WTC11 (cell line): Measurements from ENCODE around the gene NEMP1. TPM values are rescaled to one million over a fixed set of nuclear protein-coding genes. Genes with fewer than 3 reads are reported as not detected.

ENCODE experiments used
- ATF3 ChIP-seq: sonication (generic); formaldehyde crosslinking; conservative IDR thresholded peaks from 2 replicates; pipeline ENCODE4 v1.8.1; 2022; ENCODE audit warnings: mild to moderate bottlenecking, missing genetic modification reagents
- ATF6 ChIP-seq: sonication (generic); formaldehyde crosslinking; IDR thresholded peaks from 2 replicates; pipeline ENCODE4 v1.8.1; 2023; ENCODE audit warnings: mild to moderate bottlenecking, missing genetic modification reagents
- E2F5 ChIP-seq: sonication (generic); formaldehyde crosslinking; IDR thresholded peaks from 2 replicates; pipeline ENCODE4 v1.8.1; 2022; ENCODE audit warnings: mild to moderate bottlenecking, moderate library complexity, missing genetic modification reagents
- EMX1 ChIP-seq: fragments of 250-450 bp; sonication (Bioruptor Pico); IDR thresholded peaks from 2 replicates; pipeline ENCODE4 v1.8.0; 2021; ENCODE audit warnings: mild to moderate bottlenecking
- ESRRA ChIP-seq: sonication (generic); formaldehyde crosslinking; IDR thresholded peaks from 2 replicates; pipeline ENCODE4 v1.8.1; 2022; ENCODE audit warnings: mild to moderate bottlenecking, missing genetic modification reagents, borderline replicate concordance
- IRF1 ChIP-seq: sonication (generic); formaldehyde crosslinking; IDR thresholded peaks from 2 replicates; pipeline ENCODE4 v1.8.0; 2023; ENCODE audit warnings: missing genetic modification reagents
- MAX ChIP-seq: sonication (generic); formaldehyde crosslinking; IDR thresholded peaks from 2 replicates; pipeline ENCODE4 v1.8.0; 2022; ENCODE audit warnings: mild to moderate bottlenecking, missing genetic modification reagents
- NFE2L1 ChIP-seq: sonication (generic); formaldehyde crosslinking; IDR thresholded peaks from 2 replicates; pipeline ENCODE4 v1.8.1; 2023; ENCODE audit warnings: missing genetic modification reagents
- NFYB ChIP-seq: sonication (generic); formaldehyde crosslinking; conservative IDR thresholded peaks from 2 replicates; pipeline ENCODE4 v1.8.0; 2022; ENCODE audit warnings: low read depth, missing genetic modification reagents
- USF2 ChIP-seq: sonication (generic); formaldehyde crosslinking; IDR thresholded peaks from 2 replicates; pipeline ENCODE4 v1.8.1; 2023; ENCODE audit warnings: mild to moderate bottlenecking, missing genetic modification reagents, moderate library complexity
- ZMAT4 ChIP-seq: fragments of 250-450 bp; sonication (Bioruptor Pico); IDR thresholded peaks from 2 replicates; pipeline ENCODE4 v1.9.0; 2021; ENCODE audit warnings: mild to moderate bottlenecking
- ZNF219 ChIP-seq: sonication (generic); formaldehyde crosslinking; IDR thresholded peaks from 2 replicates; pipeline ENCODE4 v1.8.0; 2023; ENCODE audit warnings: missing genetic modification reagents, mild to moderate bottlenecking, borderline replicate concordance
- ZNF423 ChIP-seq: fragments of 250-450 bp; sonication (Bioruptor Pico); IDR thresholded peaks from 2 replicates; pipeline ENCODE4 v2.1.2; 2022; ENCODE audit warnings: mild to moderate bottlenecking, moderate library complexity
- ZNF532 ChIP-seq: fragments of 250-450 bp; sonication (Bioruptor Pico); IDR thresholded peaks from 2 replicates; pipeline ENCODE4 v1.9.0; 2021; ENCODE audit warnings: mild to moderate bottlenecking, borderline replicate concordance
- total RNA-seq: library from RNA; stranded (reverse); gene quantifications from 3 replicates; pipeline ENCODE4 v1.2.3, GENCODE V29; 2021
- TF ChIP-seq, protein P1 (sequence below): sonication (generic); formaldehyde crosslinking; IDR thresholded peaks from 2 replicates; pipeline ENCODE4 v1.8.0; 2022; ENCODE audit warnings: mild to moderate bottlenecking, missing genetic modification reagents
- TF ChIP-seq, protein P2 (sequence below): fragments of 250-450 bp; sonication (Bioruptor Pico); IDR thresholded peaks from 2 replicates; pipeline ENCODE4 v1.8.0; 2021; ENCODE audit warnings: mild to moderate bottlenecking
- TF ChIP-seq, protein P3 (sequence below): sonication (generic); formaldehyde crosslinking; IDR thresholded peaks from 2 replicates; pipeline ENCODE4 v1.8.1; 2023; ENCODE audit warnings: mild to moderate bottlenecking, moderate library complexity, missing genetic modification reagents
- TF ChIP-seq, protein P4 (sequence below): fragments of 250-450 bp; sonication (Bioruptor Pico); IDR thresholded peaks from 2 replicates; pipeline ENCODE4 v2.1.2; 2022; ENCODE audit warnings: mild to moderate bottlenecking, moderate library complexity

The NEMP1 gene
- total RNA-seq, 1 experiment from 2014 or later = 41.9 TPM

DNA sequence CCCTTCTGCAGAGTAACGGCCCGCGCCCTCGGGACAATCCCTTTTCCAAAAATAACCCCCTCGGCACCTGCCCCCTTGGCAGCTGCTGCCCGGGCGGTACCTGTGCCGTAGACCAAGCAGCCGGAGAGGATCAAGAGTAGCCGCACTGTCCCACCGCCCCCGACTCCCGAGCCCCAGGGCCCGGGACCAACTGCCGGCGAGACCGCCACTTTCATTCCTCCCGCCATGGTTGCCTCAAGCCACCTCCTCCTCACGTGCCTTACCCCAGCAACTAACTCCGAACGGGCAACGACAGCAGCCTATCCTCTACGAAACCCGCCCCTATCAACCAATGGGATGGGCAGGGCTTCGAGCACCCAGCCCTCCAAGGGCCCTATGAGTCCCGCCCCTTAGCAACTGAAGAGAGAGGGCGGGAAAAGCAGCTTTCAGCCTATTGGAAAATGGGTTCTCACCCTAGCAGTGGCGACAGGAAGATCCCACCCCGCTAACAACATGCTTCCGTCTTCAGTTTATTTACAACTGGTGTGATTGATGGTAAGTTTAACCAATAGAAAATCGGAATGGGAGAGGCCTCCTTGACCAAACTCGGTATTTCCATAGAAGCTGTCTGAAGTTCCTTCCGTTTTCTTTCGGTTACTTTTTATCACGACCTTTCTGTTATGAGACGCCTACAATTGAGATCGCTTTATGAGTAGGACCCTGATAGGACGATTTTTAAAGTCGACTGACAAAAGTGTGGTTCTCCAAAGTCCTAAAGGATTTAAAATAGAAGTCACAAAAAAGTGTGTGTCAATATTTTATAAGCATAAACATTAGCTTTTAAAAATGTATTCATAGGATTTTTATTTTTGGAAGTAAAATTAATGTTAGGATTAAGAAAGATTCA is at the start of gene NEMP1 (continued):
- peak; percentile 91 for TF ChIP-seq USF2 (CRISPR knock-in tag)
- no peak for TF ChIP-seq ATF3 (CRISPR knock-in tag)
- TF ChIP-seq, protein P1, sequence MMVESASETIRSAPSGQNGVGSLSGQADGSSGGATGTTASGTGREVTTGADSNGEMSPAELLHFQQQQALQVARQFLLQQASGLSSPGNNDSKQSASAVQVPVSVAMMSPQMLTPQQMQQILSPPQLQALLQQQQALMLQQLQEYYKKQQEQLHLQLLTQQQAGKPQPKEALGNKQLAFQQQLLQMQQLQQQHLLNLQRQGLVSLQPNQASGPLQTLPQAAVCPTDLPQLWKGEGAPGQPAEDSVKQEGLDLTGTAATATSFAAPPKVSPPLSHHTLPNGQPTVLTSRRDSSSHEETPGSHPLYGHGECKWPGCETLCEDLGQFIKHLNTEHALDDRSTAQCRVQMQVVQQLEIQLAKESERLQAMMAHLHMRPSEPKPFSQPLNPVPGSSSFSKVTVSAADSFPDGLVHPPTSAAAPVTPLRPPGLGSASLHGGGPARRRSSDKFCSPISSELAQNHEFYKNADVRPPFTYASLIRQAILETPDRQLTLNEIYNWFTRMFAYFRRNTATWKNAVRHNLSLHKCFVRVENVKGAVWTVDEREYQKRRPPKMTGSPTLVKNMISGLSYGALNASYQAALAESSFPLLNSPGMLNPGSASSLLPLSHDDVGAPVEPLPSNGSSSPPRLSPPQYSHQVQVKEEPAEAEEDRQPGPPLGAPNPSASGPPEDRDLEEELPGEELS (CRISPR knock-in tag) = 0 out of 2 replicates have a peak, but pooled peaks have one; percentile 40
- TF ChIP-seq, protein P2, sequence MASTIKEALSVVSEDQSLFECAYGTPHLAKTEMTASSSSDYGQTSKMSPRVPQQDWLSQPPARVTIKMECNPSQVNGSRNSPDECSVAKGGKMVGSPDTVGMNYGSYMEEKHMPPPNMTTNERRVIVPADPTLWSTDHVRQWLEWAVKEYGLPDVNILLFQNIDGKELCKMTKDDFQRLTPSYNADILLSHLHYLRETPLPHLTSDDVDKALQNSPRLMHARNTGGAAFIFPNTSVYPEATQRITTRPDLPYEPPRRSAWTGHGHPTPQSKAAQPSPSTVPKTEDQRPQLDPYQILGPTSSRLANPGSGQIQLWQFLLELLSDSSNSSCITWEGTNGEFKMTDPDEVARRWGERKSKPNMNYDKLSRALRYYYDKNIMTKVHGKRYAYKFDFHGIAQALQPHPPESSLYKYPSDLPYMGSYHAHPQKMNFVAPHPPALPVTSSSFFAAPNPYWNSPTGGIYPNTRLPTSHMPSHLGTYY (CRISPR knock-in tag) = no peak
- peak; percentile 98 for TF ChIP-seq E2F5 (CRISPR knock-in tag)
- no peak for TF ChIP-seq ESRRA (CRISPR knock-in tag)
- TF ChIP-seq ZNF219 = no peak
- peak; percentile 94 for TF ChIP-seq NFYB
- TF ChIP-seq MAX (CRISPR knock-in tag) = peak; percentile 91; the same call in 1 of the 2 replicates
- TF ChIP-seq ZMAT4 = no peak
- TF ChIP-seq EMX1 = no peak
- TF ChIP-seq, protein P3, sequence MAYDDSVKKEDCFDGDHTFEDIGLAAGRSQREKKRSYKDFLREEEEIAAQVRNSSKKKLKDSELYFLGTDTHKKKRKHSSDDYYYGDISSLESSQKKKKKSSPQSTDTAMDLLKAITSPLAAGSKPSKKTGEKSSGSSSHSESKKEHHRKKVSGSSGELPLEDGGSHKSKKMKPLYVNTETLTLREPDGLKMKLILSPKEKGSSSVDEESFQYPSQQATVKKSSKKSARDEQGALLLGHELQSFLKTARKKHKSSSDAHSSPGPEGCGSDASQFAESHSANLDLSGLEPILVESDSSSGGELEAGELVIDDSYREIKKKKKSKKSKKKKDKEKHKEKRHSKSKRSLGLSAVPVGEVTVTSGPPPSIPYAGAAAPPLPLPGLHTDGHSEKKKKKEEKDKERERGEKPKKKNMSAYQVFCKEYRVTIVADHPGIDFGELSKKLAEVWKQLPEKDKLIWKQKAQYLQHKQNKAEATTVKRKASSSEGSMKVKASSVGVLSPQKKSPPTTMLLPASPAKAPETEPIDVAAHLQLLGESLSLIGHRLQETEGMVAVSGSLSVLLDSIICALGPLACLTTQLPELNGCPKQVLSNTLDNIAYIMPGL (CRISPR knock-in tag) = no peak
- no peak for TF ChIP-seq NFE2L1 (CRISPR knock-in tag)
- TF ChIP-seq ATF6 (CRISPR knock-in tag) = no peak
- no peak for TF ChIP-seq IRF1 (CRISPR knock-in tag)
- TF ChIP-seq, protein P4, sequence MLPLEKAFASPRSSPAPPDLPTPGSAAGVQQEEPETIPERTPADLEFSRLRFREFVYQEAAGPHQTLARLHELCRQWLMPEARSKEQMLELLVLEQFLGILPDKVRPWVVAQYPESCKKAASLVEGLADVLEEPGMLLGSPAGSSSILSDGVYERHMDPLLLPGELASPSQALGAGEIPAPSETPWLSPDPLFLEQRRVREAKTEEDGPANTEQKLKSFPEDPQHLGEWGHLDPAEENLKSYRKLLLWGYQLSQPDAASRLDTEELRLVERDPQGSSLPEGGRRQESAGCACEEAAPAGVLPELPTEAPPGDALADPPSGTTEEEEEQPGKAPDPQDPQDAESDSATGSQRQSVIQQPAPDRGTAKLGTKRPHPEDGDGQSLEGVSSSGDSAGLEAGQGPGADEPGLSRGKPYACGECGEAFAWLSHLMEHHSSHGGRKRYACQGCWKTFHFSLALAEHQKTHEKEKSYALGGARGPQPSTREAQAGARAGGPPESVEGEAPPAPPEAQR (CRISPR knock-in tag) = no peak
- no peak for TF ChIP-seq ZNF532
- TF ChIP-seq ZNF423 = no peak
